HG03469 (cell line): ENCODE measurements around the gene INPP5A.
"Not testable (repeated sequence)": the region's sequence is repeated elsewhere in the genome, so short reads cannot be mapped to it uniquely, and the experiment has no call there.

Source experiments
- ATAC-seq: cut with Tn5 transposase; IDR thresholded peaks from one replicate; pipeline ENCODE4 v1.9.1; 2021; ENCODE audit warnings: mild to moderate bottlenecking, moderate library complexity, moderate number of reproducible peaks; ENCODE audit not compliant: unreplicated experiment

Gene INPP5A

DNA sequence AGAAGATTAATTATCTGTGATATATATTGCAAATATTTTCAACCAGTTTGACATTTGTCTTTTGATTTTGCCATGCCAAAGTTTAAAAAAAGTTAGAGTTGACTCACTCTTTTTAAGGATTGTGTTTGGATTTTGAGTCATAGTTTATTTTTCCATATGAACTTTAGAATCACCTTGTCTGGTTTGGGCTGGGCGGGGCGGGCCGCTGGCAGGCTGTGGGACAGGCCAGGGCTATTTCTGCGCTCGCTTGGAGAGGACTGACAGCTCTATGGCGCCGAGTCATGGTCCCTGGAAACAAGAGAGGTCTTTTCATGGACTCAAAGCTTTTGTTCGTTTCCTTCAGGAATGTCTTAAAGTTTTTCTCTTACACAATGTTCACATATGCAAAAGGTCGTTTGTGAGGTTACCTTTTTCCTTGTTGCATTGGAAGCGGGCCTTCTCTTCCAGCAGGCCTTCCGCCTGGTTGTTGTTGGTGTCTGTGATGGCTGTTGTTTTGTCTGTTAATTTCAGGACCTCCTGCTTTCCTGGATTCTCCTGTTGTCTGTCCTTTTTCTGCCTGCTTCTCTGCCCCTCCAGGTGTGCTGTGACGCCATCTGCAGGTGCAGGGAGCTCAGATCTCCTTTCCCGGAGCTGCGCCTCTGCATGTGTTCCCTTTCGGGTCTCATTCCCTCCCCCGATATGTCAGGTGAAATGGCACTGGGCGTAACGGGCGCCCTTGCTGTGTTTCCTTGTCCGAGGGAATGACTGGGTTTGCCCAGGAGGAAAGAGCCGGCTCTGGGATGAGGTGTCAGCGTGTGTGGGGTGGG, 53.8 kb downstream of the INPP5A start:
- ATAC-seq, result no peak

GRCh38 chr10:132592790-132593383, 55.3 kb downstream of the INPP5A start:
- ATAC-seq, result no peak

GRCh38 chr10:132593389-132593788, 55.8 kb downstream of the INPP5A start:
- peak; percentile 47 for ATAC-seq

GRCh38 chr10:132593900-132594876, 56.6 kb downstream of the INPP5A start:
- ATAC-seq, result peak; percentile 49

- ATAC-seq, result no peak
Observed at GRCh38 chr10:132595021-132595420, 57.4 kb downstream of the INPP5A start.

DNA sequence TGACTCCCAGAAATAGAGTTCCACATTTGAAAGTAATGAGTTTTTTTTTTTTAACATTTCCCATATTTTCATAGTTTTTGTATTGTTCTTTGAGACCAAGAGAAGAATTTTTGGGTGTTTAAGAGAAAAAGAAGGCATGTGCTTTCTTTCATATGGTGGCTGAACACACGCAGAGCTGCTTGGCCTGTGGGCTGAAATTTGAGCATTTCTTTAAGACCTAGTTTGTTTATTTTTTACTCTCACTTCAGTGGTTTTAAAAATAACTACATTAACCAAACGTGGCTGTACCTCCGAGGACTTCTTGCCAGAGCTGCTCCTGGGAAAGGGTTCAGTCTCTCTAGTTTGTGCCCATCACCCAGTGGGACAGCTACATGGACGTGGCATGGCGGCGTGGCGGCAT, 58.3 kb downstream of the INPP5A start:
- ATAC-seq, result no peak

GRCh38 chr10:132596742-132597279, 59.2 kb downstream of the INPP5A start:
- no peak for ATAC-seq

DNA sequence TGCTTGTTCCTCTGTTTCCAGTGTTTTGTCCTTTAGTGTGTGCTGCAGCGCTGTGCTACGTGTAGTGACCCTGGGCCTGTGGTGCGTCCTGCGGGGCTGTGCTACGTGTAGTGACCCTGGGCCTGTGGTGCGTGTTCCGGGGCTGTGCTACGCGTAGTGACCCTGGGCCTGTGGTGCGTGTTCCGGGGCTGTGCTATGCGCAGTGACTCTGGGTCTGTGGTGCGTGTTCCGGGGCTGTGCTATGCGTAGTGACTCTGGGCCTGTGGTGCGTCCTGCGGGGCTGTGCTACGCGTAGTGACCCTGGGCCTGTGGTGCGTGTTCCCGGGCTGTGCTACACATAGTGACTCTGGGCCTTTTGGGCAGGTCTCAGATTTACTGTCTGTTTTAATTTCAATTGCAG, 60.1 kb downstream of the INPP5A start:
- ATAC-seq, result no peak

DNA sequence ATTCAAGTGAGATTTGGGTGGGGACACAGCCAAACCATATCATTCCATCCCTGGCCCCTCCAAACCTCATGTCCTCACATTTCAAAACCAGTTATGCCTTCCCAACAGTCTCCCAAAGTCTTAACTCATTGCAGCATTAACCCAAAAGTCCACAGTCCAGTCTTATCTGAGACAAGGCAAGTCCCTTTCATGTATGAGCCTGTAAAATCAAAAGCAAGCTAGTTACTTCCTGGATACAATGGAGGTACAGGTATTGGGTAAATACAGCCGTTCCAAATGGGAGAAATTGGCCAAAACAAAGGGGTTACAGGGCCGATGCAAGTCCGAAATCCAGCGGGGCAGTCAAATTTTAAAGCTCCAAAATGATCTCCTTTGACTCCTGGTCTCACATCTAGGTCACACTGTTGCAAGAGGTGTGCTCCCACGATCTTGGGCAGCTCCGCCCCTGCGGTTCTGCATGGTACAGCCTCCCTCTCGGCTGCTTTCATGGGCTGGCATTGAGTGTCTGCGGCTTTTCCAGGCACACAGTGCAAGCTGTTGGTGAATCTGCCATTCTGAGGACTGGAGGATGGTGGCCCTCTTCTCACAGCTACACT, 61.5 kb downstream of the INPP5A start:
- ATAC-seq, result not testable (repeated sequence)

DNA sequence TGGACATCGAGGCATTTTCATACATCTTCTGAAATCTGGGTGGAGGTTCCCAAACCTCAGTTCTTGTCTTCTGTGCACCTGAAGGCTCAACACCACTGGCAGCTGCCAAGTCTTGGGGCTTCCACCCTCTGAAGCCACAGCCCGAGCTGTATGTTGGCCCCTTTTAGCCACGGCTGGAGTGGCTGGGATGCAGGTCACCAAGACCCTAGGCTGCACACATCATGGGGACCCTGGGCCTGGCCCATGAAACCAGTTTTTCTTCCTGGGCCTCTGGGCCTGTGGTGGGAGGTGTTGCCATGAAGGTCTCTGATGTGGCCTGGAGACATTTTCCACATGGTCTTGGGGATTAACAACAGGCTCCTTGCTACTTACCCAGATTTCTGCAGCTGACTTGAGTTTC, 62.1 kb downstream of the INPP5A start:
- no peak for ATAC-seq

DNA sequence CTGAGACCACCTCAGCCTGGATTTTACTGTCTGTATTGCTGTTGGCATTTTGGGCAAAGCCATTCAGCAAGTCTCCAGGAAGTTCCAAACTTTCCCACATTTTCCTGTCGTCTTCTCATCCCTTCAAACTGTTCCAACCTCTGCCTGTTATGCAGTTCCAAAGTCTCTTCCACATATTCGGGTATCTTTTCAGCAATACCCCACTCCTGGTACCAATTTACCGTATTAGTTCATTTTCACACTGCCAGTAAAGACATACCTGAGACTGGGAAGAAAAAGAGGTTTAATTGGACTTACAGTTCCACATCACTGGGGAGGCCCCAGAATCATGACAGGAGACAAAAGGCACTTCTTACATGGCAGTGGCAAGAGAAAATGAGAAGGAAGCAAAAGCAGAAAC, 62.8 kb downstream of the INPP5A start:
- no peak for ATAC-seq

DNA sequence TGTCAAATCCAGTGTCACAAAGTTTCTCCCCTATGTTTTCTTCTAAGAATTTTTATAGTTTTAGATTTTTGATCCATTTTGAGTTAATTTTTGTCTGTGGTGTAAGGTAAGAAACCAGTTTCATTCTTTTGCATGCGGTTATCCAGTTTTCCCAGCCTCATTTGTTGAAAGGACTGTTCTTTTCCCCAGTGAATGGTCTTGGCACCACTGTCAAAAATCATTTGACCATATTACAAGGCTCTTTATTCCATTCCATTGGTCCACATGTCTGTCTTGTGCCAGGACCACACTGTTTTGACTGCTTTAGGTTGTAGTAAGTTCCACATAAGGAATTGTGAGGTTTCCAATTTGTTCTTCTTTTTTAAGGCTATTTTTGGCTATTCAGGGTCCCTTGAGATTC, 64.0 kb downstream of the INPP5A start:
- no peak for ATAC-seq

- no peak for ATAC-seq
Observed at GRCh38 chr10:132602614-132603013, 65.0 kb downstream of the INPP5A start.

GRCh38 chr10:132603851-132604533, 66.4 kb downstream of the INPP5A start:
- ATAC-seq, result no peak

DNA sequence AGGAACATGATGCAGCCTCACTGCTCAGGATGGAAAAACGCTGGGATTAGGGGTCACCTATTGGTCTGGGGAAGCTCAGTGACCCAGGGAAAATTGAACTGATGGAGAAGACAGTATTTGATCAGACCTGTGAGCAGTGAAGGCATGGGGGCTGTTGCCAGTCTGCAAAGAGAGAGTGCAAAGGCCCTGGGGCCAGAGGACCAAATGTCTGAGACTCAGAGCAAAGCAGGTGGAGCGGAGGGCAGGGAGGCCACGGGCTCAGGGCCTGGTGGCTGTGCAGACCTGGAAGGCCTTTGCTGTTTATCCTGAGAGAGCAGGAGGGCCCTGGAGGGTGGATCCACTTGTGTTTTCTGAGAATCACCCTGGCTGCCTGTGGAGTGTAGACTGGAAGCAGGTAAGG, 67.1 kb downstream of the INPP5A start:
- no peak for ATAC-seq

GRCh38 chr10:132605390-132605789, 67.8 kb downstream of the INPP5A start:
- no peak for ATAC-seq

- ATAC-seq, result no peak
Observed at GRCh38 chr10:132606031-132606491, 68.5 kb downstream of the INPP5A start.

DNA sequence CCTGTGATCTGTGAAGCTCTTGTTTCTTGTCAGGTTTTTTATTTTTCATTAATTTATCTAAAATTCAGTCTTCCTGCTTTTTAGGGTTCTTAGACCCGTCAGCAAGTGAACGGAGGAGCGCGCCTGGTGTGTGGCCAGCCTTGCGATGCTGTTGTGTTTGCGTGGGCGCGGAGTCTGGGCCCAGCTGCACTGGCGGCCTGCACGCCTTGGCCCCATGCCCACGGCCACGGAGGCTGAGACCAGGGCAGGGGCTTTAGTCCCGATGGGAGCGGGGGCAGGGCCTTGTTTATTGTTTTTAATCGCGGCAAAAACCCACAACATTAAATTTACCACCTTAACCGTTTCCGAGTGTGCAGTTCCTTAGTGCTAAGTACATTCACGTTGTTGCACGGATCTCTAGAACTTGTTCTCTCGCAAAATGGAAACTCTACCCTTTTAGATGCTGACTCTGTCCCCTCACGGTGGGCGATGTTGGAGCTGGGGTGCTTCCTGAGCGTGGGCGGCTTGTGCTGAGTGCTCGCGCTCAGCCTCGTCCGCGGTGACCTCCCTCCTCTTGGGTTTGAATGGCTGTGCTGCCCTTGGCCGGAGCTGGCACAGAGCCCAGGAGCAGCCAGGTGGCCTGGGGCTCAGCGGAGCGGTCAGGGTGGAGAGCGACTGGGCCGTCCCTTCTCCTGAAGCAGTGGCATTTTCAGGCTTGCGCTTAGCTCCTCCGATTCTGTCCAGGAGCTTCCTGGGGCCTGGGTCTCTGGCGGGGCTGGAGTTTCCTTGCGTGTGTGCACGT, 69.1 kb downstream of the INPP5A start:
- no peak for ATAC-seq

GRCh38 chr10:132607491-132607890, 69.9 kb downstream of the INPP5A start:
- no peak for ATAC-seq
